Measurements from ENCODE around the gene TUBGCP2.

DNA sequence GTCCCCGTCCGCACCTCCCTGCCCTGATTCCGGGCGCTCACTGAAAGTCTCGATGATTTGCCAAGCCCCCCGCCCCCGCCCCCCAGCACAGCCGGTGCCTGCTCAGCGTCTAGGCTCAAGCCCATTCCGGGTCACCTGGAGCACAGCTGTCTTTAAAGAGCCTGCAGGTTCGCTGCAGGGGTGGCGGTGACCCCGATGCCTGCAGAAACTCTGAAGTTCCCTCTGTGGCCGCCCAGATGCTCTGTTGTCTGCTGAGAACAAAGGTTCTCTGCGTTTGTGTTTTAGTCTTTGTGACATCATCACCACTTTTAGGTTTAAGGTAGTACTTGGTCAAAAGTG is 70.2 kb downstream of the TUBGCP2 start:
- no peak for TF ChIP-seq CTCF (optimal IDR thresholded peaks at IDR 0.05 in 1 of 3, IDR thresholded peaks at IDR 0.05 in 1 of 3, conservative IDR thresholded peaks at IDR 0.05 in 1 of 3; ENCODE audit: extremely low read depth in 1 of 3, insufficient read depth in 2 of 3, low read length in 3 of 3)
- TF ChIP-seq EZH2 (IDR thresholded peaks at IDR 0.05; ENCODE audit: low read length), result no peak

Data from keratinocyte (primary cell).